Dedifferentiated amniotic fluid mesenchymal stem cell (primary cell): Measurements from ENCODE around the gene GNA12.
"Not testable (repeated sequence)": the region's sequence is repeated elsewhere in the genome, so short reads cannot be mapped to it uniquely, and the experiment has no call there.

ENCODE experiments used
- DNase-seq: peaks from one replicate; pipeline ENCODE4 v3.0.0-alpha.2; 2016; ENCODE audit errors: extremely low spot score

Gene GNA12

DNA sequence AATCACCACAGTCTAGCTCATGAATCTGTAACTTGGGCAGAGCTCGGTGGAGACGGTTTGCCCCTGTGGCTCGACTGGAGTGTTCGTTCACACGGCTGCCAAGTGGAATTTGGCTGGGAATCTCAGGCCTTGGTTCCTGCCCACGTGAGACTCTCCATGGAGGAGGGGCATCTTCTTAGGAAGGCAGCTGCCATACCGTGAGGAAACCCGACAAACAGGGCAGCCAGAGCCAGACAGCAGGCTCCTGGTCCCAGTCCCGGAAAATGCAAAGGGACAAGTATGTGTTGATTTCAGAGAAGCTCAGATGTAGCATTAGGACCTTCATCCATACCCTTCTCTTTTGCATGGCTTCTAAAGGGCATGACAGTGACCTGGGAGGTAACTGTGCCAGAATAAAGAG is 129.5 kb downstream of the GNA12 start:
- DNase-seq, result no peak

DNA sequence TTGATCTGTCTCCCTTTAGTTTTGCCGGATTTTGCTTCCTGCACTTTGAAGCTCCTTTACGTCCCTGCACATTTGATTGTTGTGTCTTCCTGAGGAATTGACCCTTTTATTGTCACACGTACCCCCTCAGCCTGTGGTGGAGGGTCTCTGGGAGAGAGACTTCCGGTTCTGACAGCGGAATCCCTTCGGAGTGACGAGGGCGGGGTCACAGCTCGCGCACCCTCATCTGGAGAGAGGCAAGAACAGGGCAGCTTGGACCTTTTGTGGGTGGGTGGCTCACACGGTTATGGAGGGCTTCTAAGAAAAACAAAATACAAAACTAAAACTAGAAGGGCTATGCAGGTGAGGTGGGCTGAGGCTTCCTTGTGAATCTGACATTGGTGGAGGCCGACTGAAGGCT is 130.1 kb downstream of the GNA12 start:
- no peak for DNase-seq

DNA sequence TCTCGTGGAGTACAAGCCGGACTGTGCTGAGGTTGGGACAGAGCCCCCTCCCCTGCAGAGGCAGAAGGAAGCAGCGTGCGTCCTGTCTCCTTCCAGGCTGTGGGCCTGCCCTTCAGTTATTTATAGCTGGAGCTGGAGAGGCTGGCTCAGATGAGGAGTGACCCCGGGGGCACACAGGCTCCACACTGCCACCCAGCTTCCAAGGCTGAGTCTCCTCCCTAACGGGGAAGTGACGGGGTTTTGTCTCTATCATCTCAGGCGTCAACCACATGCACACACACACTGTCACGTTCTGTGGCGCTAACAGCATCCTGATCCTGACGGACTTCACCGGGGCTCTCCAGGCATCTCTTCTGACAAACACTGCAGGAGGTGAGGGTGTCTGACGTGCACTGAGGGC is 130.7 kb downstream of the GNA12 start:
- no peak for DNase-seq

DNA sequence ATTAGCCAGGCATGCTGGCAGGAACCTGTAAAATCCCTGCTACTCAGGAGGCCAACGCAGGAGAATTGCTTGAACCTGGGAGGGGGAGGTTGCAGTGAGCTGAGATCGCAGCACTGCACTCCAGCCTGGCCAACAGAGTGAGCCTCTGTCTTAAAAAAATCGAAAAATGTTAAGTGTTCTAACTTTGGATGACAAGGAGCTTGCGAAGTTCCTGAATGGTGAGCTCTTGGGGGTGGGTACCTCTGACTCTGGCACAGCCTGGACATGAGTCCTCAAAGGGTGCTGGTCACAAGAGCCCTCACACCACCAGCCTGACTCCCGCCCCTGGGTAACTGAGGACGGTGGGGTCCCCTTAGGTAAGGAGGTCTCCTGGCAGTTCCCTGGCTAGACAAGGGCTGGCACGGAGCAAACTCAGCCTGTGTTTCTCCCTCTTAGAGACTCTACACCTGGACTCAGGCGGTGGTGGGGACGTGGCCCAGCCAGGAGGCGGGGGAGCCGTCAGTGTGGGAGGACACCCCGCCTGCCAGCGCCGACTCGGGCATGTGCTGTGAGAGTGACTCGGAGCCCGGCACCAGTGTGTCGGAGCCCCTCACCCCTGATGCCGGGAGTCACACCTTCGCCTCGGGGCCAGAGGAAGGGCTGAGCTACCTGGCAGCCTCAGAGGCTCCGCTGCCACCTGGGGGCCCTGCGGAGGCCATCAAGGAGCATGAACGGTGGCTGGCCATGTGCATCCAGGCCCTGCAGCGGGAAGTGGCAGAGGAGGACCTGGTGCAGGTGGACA is 132.0 kb downstream of the GNA12 start:
- DNase-seq, result no peak

DNA sequence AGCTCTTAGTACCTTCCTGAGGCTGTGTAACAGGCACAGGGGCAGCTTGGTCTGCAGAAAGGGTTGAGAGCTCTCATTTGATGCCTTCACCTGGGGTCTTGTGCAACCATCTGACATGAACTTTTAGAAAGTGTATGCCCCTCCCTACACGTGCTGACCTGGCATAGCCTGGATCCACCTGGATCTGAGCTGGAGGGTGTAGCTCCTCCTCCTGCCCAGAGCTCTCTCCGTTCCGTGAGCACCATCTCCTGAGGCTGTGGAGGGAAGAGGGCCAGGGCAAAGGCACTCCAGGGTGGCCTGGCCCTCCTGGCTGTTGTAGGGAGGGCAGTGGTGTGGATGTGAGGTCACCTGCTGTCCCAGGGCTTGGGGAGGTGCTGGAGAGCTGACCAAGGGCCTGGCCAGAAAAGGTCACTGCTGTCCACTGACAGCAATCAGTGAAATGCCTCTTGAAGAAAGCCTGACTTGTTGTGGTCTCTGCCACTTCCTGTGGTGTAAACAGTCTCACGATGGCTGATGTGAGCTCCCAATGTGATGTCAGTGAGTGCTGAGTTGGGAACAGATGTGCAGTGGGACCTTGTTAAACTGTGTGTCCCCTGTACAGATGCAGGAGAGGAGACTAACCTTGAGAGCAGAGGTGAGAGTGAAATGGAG is 133.1 kb downstream of the GNA12 start:
- no peak for DNase-seq

DNA sequence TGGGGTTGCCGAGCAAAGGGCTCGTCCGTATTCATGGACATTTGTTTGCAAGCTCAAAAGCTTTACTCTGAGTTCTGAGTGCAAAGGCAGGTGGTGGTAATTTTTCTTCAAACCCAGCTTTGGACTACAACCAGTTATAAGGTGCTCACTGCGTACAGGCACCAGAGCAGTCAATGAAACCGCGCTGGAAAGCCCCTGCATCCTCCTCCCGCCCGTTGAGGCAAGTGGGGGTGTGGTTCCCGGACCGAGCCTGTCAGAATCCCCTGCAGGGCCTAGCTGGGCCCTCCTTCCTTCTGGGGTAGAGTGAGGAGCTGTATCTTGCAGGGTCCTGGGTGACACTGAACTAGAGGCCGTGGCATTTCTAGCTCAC is 133.8 kb downstream of the GNA12 start:
- no peak for DNase-seq

DNA sequence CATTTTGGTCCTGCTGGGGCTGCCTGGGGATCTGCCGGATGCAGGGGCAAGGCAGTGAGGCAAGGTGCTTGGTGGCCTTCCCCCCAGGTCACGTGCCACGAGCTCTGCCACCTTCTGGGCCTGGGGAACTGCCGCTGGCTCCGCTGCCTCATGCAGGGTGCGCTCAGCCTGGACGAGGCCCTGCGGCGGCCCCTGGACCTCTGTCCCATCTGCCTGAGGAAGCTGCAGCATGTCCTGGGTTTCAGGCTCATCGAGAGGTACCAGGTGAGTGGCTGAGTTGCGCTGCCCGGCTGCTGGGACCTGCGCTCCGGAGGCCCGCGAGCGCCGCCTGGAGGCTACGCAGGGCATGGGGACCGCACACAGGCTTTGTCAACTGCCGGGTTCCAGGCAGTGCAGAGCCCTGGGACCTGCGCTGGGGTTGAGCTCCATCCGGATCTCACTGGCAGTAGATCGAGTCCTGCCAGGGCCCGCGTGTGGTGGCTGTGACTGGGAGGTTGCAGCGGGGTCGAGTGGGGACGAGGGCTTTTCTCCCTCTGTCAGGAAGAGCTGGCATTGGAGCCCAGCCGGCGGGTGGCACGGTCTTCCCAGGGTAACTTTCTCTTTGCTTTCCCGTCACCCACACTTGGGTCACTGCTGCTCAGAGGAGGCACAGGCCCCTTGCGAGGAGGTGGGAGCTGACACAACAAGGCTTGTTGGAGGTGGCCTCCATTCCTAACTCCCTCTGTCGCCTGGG is 134.4 kb downstream of the GNA12 start:
- no peak for DNase-seq

DNA sequence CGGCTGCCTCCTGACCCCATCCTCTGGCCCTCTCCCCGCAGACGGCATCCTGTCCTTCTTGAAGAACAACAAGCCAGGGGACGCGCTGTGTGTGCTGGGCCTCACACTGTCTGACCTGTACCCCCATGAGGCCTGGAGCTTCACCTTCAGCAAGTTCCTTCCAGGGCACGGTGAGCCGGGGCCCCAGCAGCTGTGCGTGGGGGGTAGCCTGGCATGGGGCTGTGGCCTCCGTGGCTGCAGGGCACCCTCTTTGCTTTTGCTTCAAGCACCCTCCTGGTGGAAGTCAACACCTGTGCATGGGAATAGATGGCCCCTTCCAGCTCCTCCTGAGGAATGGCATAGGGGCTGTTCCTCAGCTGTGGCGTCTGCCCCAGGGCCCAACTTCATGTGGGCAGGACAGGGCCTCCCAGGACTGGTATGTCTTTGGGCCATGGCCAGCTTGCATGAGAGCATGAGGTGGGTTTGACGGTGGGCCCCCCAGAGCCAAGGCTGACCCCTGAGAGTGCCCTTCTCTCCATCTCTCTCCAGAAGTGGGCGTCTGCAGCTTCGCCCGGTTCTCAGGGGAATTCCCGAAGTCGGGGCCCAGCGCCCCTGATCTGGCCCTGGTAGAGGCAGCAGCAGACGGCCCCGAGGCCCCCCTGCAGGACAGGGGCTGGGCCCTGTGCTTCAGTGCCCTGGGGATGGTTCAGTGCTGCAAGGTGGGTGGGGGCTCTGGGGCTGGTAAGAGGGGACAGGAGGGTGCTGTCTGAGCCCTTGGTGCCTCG is 135.4 kb downstream of the GNA12 start:
- DNase-seq, result no peak

DNA sequence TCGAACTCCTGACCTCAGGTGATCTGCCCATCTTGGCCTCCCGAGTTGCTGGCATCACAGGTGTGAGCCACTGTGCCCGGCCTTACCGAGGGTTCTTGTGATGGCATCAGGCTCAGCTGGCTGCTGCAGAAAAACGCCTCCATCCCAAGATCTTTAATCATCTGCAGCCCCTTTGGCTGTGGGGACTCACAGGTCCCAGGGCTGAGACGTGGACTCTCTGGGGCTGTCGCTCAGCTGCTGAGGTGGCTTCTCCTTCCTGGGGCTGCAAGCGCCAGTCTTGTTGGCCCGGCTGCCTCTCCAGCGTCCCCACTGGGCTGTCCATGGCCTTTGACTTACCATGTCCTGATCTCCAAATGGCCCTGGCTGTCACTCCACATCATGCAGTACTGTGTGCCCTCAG is 136.1 kb downstream of the GNA12 start:
- no peak for DNase-seq

DNA sequence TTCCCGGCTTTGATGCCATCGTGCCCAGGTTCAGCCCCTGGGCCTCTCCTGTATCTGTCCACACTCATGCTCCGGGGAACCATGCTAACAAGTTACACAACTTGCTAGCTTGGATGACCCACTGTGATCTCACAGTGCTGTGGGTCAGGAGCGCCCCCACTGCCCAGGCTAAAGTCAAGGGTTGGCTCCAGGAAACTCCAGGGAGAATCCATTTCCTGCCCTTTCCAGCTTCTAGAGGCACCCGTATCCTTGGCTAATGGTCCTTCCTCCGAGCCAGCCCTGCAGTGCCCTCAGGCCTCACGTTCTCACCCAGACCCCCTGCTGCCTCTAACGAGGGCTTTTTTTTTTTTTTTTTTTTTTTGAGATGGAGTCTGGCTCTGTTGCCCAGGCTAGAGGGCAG is 136.6 kb downstream of the GNA12 start:
- no peak for DNase-seq

DNA sequence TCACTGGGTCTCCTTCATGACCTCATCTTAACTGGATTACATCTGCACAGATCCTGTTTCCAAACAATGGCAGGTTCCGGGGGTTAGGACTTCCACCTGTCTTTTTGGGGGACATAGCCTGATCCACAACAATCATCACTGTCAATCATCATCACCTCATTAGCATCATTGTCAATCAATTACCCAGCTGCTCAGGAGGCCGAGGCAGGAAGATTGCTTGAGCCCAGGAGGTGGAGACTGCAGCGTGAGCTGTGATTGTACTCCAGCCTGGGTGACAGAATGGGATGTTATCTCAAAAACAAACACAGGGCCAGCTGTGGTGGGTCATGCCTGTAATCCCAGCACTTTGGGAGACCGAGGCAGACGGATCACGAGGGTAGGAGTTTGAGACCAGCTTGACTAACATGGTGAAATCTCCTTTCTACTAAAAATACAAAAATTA is 137.4 kb downstream of the GNA12 start:
- DNase-seq, result no peak

DNA sequence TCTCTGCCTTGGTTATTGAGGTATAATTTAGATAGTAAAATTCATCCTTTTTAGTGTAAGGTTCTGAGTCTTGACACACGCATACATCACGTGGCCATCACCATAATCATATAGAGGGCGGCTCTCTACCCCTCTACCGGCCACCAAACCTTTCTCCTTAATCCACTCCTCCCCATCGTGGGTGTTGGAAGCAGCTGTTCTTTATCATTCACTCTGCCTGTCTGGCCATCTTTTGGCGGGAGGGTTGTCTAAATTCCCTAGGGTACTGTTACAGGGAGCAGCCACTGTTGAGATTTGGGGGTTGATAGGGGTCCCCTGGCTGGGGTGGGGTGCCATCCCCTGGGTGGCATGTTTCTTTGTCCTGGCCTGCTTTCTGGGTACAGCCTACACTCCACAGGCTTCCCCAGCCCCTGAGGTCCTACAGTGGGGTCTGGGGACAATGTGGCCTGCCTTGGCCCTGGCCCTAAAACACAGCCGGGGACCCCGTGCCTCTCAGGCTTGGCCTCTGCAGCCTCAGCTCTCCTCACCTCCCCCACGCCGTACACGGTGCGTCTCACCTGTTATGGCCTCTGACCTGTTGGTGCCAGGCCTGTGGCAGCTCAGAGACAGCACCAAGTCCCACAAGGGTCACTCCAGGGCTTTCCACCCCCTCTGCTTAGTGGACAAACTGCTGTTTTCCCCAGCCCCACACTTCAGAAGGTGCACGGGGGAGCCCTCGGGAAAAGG is 138.6 kb downstream of the GNA12 start:
- DNase-seq, result no peak

DNA sequence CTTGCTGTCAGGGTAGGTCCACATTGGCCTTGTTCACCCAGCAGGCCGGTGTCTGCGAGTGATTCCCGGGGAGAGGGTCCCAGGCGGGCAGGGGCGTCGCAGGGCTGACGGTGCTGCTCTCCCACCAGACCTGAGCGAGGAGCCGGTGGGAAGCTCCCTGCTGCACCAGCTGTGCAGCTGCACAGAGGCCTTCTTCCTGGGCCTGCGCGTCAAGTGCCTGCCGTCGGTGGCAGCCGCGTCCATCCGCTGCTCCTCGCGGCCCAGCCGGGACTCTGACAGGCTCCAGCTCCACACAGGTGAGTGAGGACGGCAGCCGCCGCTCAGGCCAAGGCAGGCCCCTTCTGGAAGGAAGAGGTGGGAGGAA is 141.5 kb downstream of the GNA12 start:
- no peak for DNase-seq

DNA sequence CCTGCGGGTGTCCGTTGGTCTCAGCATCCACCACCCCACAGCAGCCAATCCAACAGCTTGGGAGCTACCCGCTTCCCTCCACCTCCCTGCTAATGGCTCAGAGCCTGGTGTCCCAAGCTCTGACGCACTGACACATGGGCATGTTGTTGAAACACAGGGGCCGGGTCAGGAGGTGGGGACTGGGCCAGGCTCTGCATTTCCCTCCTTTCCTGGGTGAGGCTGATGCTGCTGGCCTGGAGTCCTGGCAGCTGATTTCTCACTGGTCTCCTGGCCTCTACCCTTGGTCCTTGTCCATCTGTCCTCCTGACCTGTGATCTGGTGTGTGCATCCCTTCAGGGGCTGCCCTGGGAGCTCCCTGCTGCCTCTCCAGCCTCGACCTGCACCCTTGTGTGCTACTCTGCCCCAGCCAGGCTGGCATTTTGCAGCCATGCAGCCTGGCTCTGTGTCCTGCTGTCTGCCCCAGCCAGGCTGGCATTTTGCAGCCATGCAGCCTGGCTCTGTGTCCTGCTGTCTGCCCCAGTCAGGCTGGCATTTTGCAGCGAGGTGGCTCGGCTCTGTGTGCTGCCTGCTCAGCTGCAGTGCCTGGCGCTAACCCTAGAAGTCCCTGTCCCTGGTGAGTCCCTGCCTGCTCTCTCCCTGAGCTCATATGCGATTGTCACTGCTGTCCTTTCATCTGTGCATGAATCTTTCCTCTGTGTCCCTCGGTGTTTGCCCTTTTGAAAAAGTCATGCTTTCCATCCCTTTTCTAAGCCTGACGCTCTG is 142.1 kb downstream of the GNA12 start:
- no peak for DNase-seq

DNA sequence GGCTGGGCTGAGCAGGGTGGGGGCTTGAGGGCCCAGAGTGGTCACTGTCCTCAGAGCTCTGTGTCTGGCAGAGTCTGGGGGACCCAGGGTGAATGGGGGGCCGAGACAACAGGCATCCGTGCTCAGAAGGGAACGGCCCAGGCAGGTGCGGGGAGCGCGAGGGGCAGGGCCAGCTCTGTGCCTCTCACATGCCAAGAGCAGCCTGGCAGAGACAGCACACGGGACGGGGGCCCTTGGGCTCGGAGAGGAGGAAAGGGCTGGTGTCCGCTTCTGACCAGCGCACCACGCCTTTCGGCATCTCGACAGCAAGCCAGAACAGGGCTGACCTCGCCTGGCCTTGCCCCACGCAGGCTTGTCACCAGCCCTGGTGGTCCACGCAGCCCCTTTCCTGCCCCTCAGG is 142.7 kb downstream of the GNA12 start:
- no peak for DNase-seq

DNA sequence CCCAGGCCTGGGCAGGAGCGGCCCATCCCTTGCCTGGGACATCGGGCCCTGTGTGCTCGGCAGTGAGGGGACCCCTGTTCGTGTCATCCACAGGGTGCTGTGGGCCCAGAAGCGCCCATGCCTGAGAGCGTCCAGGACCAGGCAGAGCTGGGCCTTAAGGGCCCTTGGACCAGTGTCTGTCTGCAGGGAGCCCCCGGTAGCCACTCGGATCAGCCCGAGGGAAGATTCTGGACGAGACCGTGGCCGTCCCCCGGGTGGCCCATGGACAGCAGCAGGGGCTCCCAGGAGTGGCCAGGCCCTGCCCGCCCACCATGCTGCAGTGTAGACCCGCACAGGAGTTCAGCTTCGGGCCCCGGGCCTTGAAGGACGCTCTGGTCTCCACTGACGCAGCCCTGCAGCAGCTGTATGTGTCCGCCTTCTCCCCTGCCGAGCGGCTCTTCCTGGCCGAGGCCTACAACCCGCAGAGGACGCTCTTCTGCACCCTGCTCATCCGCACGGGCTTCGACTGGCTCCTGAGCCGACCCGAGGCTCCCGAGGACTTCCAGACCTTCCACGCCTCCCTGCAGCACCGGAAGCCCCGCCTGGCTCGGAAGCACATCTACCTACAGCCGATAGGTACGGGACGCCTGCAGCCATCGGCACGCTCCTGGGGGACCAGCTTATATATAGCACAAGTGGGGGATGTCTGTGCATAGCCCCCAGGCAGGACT is 143.8 kb downstream of the GNA12 start:
- DNase-seq, result no peak

DNA sequence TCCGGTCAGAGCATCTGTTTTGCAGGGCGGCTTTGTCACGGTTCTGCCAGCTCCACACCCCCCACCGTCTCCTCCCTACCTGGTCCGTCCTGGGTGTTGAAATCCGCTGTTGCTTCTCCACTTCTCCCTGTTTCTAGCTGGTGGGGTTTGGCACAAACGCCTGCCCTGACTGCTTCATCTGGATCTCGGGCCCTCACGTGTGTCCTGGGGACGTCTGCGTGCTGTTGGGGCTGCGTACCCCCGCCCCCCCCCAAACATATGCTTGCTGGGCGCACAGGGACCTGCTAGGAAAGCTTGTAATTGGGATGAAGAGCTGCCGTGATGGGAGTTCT is 144.9 kb downstream of the GNA12 start:
- no peak for DNase-seq

DNA sequence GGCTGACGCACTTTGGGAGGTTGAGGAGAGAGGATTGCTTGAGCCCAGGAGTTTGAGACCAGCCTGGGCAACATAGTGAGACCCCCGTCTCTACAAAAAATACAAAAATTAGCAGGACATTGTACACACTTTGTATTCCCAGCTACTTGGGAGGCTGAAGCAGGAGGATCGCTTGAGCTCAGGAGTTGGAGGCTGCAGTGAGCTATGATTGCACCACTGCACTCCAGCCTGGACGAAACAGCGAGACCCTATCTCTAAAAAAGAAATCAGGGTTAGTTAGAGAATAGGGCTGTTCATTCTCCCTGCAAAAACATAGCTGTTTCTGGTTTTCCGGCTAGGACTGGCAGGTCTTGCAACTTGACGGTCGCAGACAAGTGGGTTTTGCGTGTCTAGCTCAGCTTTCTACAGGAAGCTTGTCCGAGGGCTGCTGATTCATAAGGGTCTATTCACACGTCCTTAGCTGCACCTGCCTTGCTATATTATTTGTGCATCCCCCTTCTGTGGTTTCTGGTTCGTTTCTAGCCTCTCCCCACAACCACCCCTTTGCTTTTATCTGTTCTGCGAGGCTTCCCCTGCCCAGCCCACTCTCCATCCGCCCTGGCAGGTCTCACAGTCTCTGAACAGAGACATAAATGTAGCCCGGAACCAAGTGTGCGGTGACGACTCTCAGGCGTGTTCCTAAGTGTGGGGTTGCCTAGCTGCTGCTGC is 145.4 kb downstream of the GNA12 start:
- DNase-seq, result no peak

DNA sequence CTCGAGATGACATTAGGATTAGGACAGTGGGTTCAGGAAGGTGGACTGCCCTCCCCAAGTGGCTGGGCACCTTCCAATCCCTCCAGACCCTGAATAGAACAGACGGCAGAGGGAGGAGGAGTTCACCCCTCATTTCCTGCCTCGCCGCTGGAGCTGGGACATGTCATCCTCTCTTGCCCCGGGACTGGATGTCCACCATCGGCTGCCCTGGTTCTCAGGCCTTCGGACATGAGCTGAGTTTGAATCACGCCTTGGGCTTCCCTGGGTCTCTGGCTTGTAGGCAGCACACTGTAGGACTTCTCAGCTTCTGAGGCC is 150.0 kb downstream of the GNA12 start:
- DNase-seq, result not testable (repeated sequence)
